CD14-positive monocyte (primary cell): ENCODE results near the gene DRD2. TPM values are rescaled to one million over a fixed set of nuclear protein-coding genes. Genes with fewer than 3 reads are reported as not detected.

Experiments used
- DNase-seq, 3 donors: peaks; one replicate each; pipeline ENCODE4 v3.0.0-alpha.2; 2011 to 2022
- H2AFZ ChIP-seq: 2 replicates; pipeline ENCODE4 v1.6.0; 2012; ENCODE audit warnings: mild to moderate bottlenecking, low read depth, low read length, inconsistent platforms; ENCODE audit not compliant: insufficient read depth, poor library complexity, severe bottlenecking
- H3K27ac ChIP-seq, 2 donors: 1 replicate in 1 of 2; 2 replicates in 1 of 2; pipeline ENCODE4 v1.5.1; 2012 to 2013; ENCODE audit warnings: low read length in 2 of 2, control low read depth in 1 of 2, inconsistent platforms in 1 of 2, low read depth in 1 of 2, mild to moderate bottlenecking in 1 of 2
- H3K27me3 ChIP-seq, 2 donors: one replicate each; pipeline versions ENCODE4 v1.6.0 to v1.6.1; 2011 to 2013; ENCODE audit warnings: low read length in 2 of 2; ENCODE audit not compliant: control insufficient read depth in 2 of 2, insufficient read depth in 2 of 2
- H3K36me3 ChIP-seq, 2 donors: replicated peaks in 1 of 2; 1 replicate in 1 of 2; 2 replicates in 1 of 2; pipeline versions ENCODE4 v1.5.1 to v1.6.1; 2012 to 2013; ENCODE audit warnings: low read length in 2 of 2, control low read depth in 1 of 2, inconsistent platforms in 1 of 2, mild to moderate bottlenecking in 1 of 2; ENCODE audit not compliant: insufficient read depth in 2 of 2, control insufficient read depth in 1 of 2
- H3K4me1 ChIP-seq, 2 donors: 1 replicate in 1 of 2; 2 replicates in 1 of 2; pipeline versions ENCODE4 v1.5.1 to v1.6.1; 2012 to 2013; ENCODE audit warnings: low read length in 2 of 2, control low read depth in 1 of 2, inconsistent platforms in 1 of 2, mild to moderate bottlenecking in 1 of 2, moderate library complexity in 1 of 2; ENCODE audit not compliant: insufficient read depth in 2 of 2, control insufficient read depth in 1 of 2
- H3K4me2 ChIP-seq: replicated peaks from 2 replicates; pipeline ENCODE3; 2012; ENCODE audit warnings: low read length, moderate library complexity, mild to moderate bottlenecking; ENCODE audit not compliant: poor library complexity, severe bottlenecking; ENCODE audit errors: extremely low read depth
- H3K4me3 ChIP-seq, 3 experiments: fragments of 200-600 bp in 1 of 3; sonication (generic) in 1 of 3; replicated peaks in 1 of 3; 1 replicate in 2 of 3; 2 replicates in 1 of 3; pipeline ENCODE4 v1.5.1; 2011 to 2013; ENCODE audit warnings: low read length in 3 of 3, mild to moderate bottlenecking in 3 of 3, control low read depth in 2 of 3, low read depth in 2 of 3, inconsistent platforms in 1 of 3, moderate library complexity in 1 of 3
- H3K79me2 ChIP-seq: 2 replicates; pipeline ENCODE4 v1.6.0; 2012; ENCODE audit warnings: mild to moderate bottlenecking, control low read depth, inconsistent platforms, low read length, moderate library complexity; ENCODE audit not compliant: insufficient read depth
- H3K9ac ChIP-seq: 2 replicates; pipeline ENCODE4 v1.6.0; 2017; ENCODE audit warnings: low read length, mild to moderate bottlenecking; ENCODE audit not compliant: insufficient read depth, poor library complexity, severe bottlenecking
- H3K9me3 ChIP-seq, 2 donors: replicated peaks in 1 of 2; 1 replicate in 1 of 2; 2 replicates in 1 of 2; pipeline versions ENCODE4 v1.5.1 to v1.6.1; 2012 to 2013; ENCODE audit warnings: low read length in 2 of 2, control low read depth in 1 of 2; ENCODE audit not compliant: control insufficient read depth in 1 of 2, insufficient read depth in 1 of 2
- H4K20me1 ChIP-seq: 2 replicates; pipeline ENCODE4 v1.6.0; 2012; ENCODE audit warnings: mild to moderate bottlenecking, low read length, control low read depth, moderate library complexity; ENCODE audit not compliant: insufficient read depth
- H3K27ac Mint-ChIP-seq, 7 donors: one replicate each; pipeline ENCODE4 v1.8.0; 2020; ENCODE audit warnings: mild to moderate bottlenecking in 7 of 7, mixed read lengths in 7 of 7, moderate library complexity in 6 of 7, inconsistent platforms in 2 of 7
- H3K27me3 Mint-ChIP-seq, 3 donors: one replicate each; pipeline ENCODE4 v1.8.0; 2021 to 2022; ENCODE audit warnings: low read depth in 3 of 3, mild to moderate bottlenecking in 3 of 3, mixed read lengths in 3 of 3, moderate library complexity in 3 of 3, inconsistent platforms in 1 of 3
- H3K36me3 Mint-ChIP-seq, 2 donors: one replicate each; pipeline ENCODE4 v1.8.0; 2020; ENCODE audit warnings: mixed read lengths in 2 of 2, inconsistent platforms in 1 of 2, mild to moderate bottlenecking in 1 of 2
- H3K4me1 Mint-ChIP-seq: one replicate; pipeline ENCODE4 v1.8.0; 2020; ENCODE audit warnings: mild to moderate bottlenecking, mixed read lengths
- H3K4me3 Mint-ChIP-seq, 2 donors: one replicate each; pipeline ENCODE4 v1.8.0; 2020; ENCODE audit warnings: mild to moderate bottlenecking in 2 of 2, mixed read lengths in 2 of 2, moderate library complexity in 1 of 2
- H3K9me3 Mint-ChIP-seq, 7 donors: one replicate each; pipeline ENCODE4 v1.8.0; 2020 to 2022; ENCODE audit warnings: mixed read lengths in 7 of 7, mild to moderate bottlenecking in 6 of 7, moderate library complexity in 6 of 7, inconsistent platforms in 2 of 7
- WGBS: methylation state at CpG from one replicate; pipeline ENCODE4 v1.1.5; 2013; ENCODE audit warnings: missing lambda C conversion rate; ENCODE audit not compliant: insufficient coverage; 5-methylcytosine and 5-hydroxymethylcytosine counted together
- intact Hi-C, 2 donors: fragments of 100-400 bp; cut with micrococcal nuclease; formaldehyde crosslinking; loops; one replicate each; pipeline versions ENCODE4 v1.15.0 to v1.15.1; 2023
- polyA plus RNA-seq, 3 donors: library from polyadenylated mRNA; depleted of rRNA in 1 of 3; unstranded in 2 of 3; stranded (reverse) in 1 of 3; fragments of 300-500 nt in 2 of 3; fragments of >200 nt in 1 of 3; fragmentation: Illumina TruSeq in 2 of 3; gene quantifications; 1 replicate in 2 of 3; 2 replicates in 1 of 3; pipeline ENCODE4 v1.2.3, GENCODE V29; 2012 to 2021
- TF ChIP-seq, protein P1 (sequence below): fragments of 200-600 bp; IDR thresholded peaks from one replicate; pipeline ENCODE4 v1.8.0; 2022; ENCODE audit warnings: antibody characterized with exemption, mild to moderate bottlenecking

DRD2 gene
- polyA plus RNA-seq, 3 donors, result not detected

DNA sequence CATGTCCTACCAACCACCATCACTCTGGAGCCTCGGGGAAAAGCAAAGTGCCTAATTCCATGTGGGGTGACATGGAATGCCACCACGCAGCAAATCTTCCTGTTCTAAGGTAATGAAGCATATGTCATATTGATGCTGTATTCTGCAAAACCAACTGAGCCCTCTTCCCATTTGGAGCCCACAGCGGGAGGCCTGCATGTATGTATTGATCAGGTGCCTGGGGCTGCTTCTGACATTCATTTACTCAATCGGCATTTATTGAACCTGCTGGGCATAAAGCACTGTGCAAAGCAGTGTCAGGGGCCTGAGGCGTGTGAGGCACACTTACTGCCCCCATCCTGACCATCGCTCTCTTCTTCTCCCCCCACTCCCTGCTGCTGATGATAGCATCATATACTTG, 48.5 kb downstream of the DRD2 start:
- Histone ChIP-seq H4K20me1 (no peaks in the 10 kb centered on the region), H3K36me3 (no peaks in the 10 kb centered on the region), H3K9me3 (no peaks in the 10 kb centered on the region), H2AFZ (no peak overlapping the region), H3K79me2 (no peaks in the 10 kb centered on the region), H3K27ac (no peak overlapping the region), H3K4me3 (no peak overlapping the region), H3K9ac (no peak overlapping the region), H3K4me1 (no peaks in the 10 kb centered on the region), H3K27me3 (no peaks in the 10 kb centered on the region), H3K4me2 (no peak overlapping the region)
- DNase-seq, result no peak
- WGBS, result 88% methylated on average over 1 of the region's 6 CpGs
- H3K27me3 Mint-ChIP-seq, result peaks cover 0 to 3% (median 2%) of the 10 kb centered on the region in 3 donors
- H3K36me3 Mint-ChIP-seq, result no peaks in the 10 kb centered on the region
- no peak overlapping the region for H3K27ac Mint-ChIP-seq
- no peak overlapping the region for H3K4me3 Mint-ChIP-seq
- intact Hi-C loops, result no loop called here
- no peaks in the 10 kb centered on the region for H3K4me1 Mint-ChIP-seq
- TF ChIP-seq, protein P1, sequence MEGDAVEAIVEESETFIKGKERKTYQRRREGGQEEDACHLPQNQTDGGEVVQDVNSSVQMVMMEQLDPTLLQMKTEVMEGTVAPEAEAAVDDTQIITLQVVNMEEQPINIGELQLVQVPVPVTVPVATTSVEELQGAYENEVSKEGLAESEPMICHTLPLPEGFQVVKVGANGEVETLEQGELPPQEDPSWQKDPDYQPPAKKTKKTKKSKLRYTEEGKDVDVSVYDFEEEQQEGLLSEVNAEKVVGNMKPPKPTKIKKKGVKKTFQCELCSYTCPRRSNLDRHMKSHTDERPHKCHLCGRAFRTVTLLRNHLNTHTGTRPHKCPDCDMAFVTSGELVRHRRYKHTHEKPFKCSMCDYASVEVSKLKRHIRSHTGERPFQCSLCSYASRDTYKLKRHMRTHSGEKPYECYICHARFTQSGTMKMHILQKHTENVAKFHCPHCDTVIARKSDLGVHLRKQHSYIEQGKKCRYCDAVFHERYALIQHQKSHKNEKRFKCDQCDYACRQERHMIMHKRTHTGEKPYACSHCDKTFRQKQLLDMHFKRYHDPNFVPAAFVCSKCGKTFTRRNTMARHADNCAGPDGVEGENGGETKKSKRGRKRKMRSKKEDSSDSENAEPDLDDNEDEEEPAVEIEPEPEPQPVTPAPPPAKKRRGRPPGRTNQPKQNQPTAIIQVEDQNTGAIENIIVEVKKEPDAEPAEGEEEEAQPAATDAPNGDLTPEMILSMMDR, result no peak
- peaks cover 0 to 4% (median 0%) of the 10 kb centered on the region in 7 donors for H3K9me3 Mint-ChIP-seq

DNA sequence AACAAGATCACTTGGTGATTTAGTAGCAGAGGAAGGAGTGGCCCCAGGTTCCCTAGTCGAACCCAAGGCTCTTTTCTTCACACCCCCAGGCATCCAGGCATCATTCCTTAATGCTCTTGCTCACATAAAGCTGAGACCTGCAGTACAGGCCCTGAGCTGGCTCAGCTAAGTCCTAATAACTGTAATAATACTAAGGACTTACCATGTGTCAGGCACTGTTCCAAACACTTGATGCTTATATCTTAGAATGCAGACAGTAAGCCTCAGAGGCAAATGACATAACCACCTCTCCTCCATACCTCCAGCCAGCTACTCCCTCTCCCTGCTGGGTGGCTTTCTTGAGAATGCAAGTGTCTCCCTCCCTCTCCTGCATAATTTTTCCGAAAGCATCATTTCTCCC, 54.4 kb downstream of the DRD2 start:
- Histone ChIP-seq H3K36me3 (no peaks in the 10 kb centered on the region), H3K4me3 (no peak overlapping the region), H3K27ac (no peak overlapping the region), H3K9ac (no peak overlapping the region), H4K20me1 (no peaks in the 10 kb centered on the region), H2AFZ (no peak overlapping the region), H3K9me3 (no peaks in the 10 kb centered on the region), H3K4me1 (no peaks in the 10 kb centered on the region), H3K79me2 (no peaks in the 10 kb centered on the region), H3K27me3 (no peaks in the 10 kb centered on the region), H3K4me2 (no peak overlapping the region)
- intact Hi-C loops, result no loop called here
- H3K27ac Mint-ChIP-seq, result no peak overlapping the region
- no peak for DNase-seq
- TF ChIP-seq, protein P1, result no peak
- H3K36me3 Mint-ChIP-seq, result no peaks in the 10 kb centered on the region
- 100% methylated on average over 1 of the region's 2 CpGs for WGBS
- no peak overlapping the region for H3K4me3 Mint-ChIP-seq
- H3K27me3 Mint-ChIP-seq, result peaks cover 0 to 3% (median 2%) of the 10 kb centered on the region in 3 donors
- H3K9me3 Mint-ChIP-seq, result peaks cover 0 to 3% (median 0%) of the 10 kb centered on the region in 7 donors
- H3K4me1 Mint-ChIP-seq, result no peaks in the 10 kb centered on the region
